ENCODE data around the gene PCDHGA6. TPM values are rescaled to one million over a fixed set of nuclear protein-coding genes. Genes with fewer than 3 reads are reported as not detected.
"Not testable (repeated sequence)": the region's sequence is repeated elsewhere in the genome, so short reads cannot be mapped to it uniquely, and the experiment has no call there.

PCDHGA6 gene
- 1 to 10 TPM; 1.6 to 6.7 (median 1.9) TPM for total RNA-seq
- long read RNA-seq, donor 1, result 0 reads
- long read RNA-seq, donor 2, result 0 reads

GRCh38 chr5:141373673-141374317, at the start of gene PCDHGA6:
TSS of gene PCDHGA6 (plus strand) at chr5:141373891. CDS start at chr5:141374084, 193 bp downstream.
- Histone ChIP-seq H3K4me3 (no peak within 1 kb of the TSS), H3K9me3 (peaks cover 88% of the 10 kb centered on the region), H3K36me3 (ENCODE audit: low read depth) (no peaks in the 10 kb centered on the region), H3K4me1 (ENCODE audit: low read depth) (no peaks in the 10 kb centered on the region)
- ATAC-seq (no peak), DNase-seq (no peak)
- intact Hi-C loops (cut with DNase I, micrococcal nuclease), result no loop called here
- TF ChIP-seq CTCF (IDR thresholded peaks at IDR 0.05), result no peak

- DNase-seq (peak; percentile 53 to 75 (median 74)), ATAC-seq (peak; percentile 89)
- intact Hi-C loops (cut with DNase I, micrococcal nuclease), result loop anchor here in 1 of 2 donors (10.0 kb wide), 1 partner anchor 239 kb away; no protein-coding TSS in a partner anchor
- no peaks in the 10 kb centered on the region for H3K36me3 ChIP-seq (ENCODE audit: low read depth)
- TF ChIP-seq CTCF (IDR thresholded peaks at IDR 0.05), result peak; percentile 19
- no peak overlapping the region for H3K4me3 ChIP-seq
- H3K9me3 ChIP-seq, result peaks cover 30% of the 10 kb centered on the region
- H3K4me1 ChIP-seq (ENCODE audit: low read depth), result no peaks in the 10 kb centered on the region
These were observed 47.4 kb upstream of the PCDHGA6 start for GRCh38 chr5:141326088-141326854.

GRCh38 chr5:141328231-141328630, 45.5 kb upstream of the PCDHGA6 start:
- Histone ChIP-seq H3K9me3 (peaks cover 32% of the 10 kb centered on the region), H3K4me3 (no peak overlapping the region), H3K4me1 (ENCODE audit: low read depth) (no peaks in the 10 kb centered on the region), H3K36me3 (ENCODE audit: low read depth) (no peaks in the 10 kb centered on the region)
- intact Hi-C loops (cut with DNase I, micrococcal nuclease), result loop anchor here in 1 of 2 donors (10.0 kb wide), 1 partner anchor 237 kb away; no protein-coding TSS in a partner anchor
- ATAC-seq (no peak), DNase-seq (no peak)
- TF ChIP-seq CTCF (IDR thresholded peaks at IDR 0.05), result no peak

- DNase-seq (peak in 1 of 3 donors; percentile 35), ATAC-seq (peak; percentile 42)
- Histone ChIP-seq H3K4me3 (no peak within 1 kb of the TSS), H3K4me1 (ENCODE audit: low read depth) (no peaks in the 10 kb centered on the region), H3K36me3 (ENCODE audit: low read depth) (no peaks in the 10 kb centered on the region), H3K9me3 (peaks cover 36% of the 10 kb centered on the region)
- intact Hi-C loops (cut with DNase I, micrococcal nuclease), result no loop called here
- TF ChIP-seq CTCF (IDR thresholded peaks at IDR 0.05), result no peak
These were observed 43.2 kb upstream of the PCDHGA6 start, which contains the start of gene PCDHGA1 for GRCh38 chr5:141330299-141331080. TSS of gene PCDHGA1 (plus strand) at chr5:141330514.

- DNase-seq; H3K4me1 ChIP-seq (ENCODE audit: low read depth); intact Hi-C loops (cut with DNase I, micrococcal nuclease); H3K36me3 ChIP-seq (ENCODE audit: low read depth); ATAC-seq; H3K4me3 ChIP-seq: not testable (repeated sequence)
- peaks cover 47% of the 10 kb centered on the region for H3K9me3 ChIP-seq
These were observed 41.1 kb upstream of the PCDHGA6 start for GRCh38 chr5:141332571-141332970.

All from mucosa of descending colon (tissue), 3 donors.